WTC11 (cell line): ENCODE measurements around the gene GATAD2A. TPM values are rescaled to one million over a fixed set of nuclear protein-coding genes. Genes with fewer than 3 reads are reported as not detected.
A peak's percentile ranks its signal among the peaks of the same experiment; 100 is the strongest.

Experiments used
- AR ChIP-seq: fragments of 250-450 bp; sonication (Bioruptor Pico); IDR thresholded peaks from 2 replicates; pipeline ENCODE4 v1.9.0; 2021; ENCODE audit warnings: mild to moderate bottlenecking
- ATF1 ChIP-seq: sonication (generic); formaldehyde crosslinking; IDR thresholded peaks from 2 replicates; pipeline ENCODE4 v1.8.1; 2023; ENCODE audit warnings: mild to moderate bottlenecking, moderate library complexity, missing genetic modification reagents
- ATF2 ChIP-seq: sonication (generic); formaldehyde crosslinking; IDR thresholded peaks from 2 replicates; pipeline ENCODE4 v1.8.1; 2022; ENCODE audit warnings: low read depth, missing genetic modification reagents, borderline replicate concordance
- ATF3 ChIP-seq: sonication (generic); formaldehyde crosslinking; conservative IDR thresholded peaks from 2 replicates; pipeline ENCODE4 v1.8.1; 2022; ENCODE audit warnings: mild to moderate bottlenecking, missing genetic modification reagents
- CBFB ChIP-seq: sonication (generic); formaldehyde crosslinking; IDR thresholded peaks from 2 replicates; pipeline ENCODE4 v1.8.1; 2022; ENCODE audit warnings: mild to moderate bottlenecking, low read depth, missing genetic modification reagents
- CREM ChIP-seq: sonication (generic); formaldehyde crosslinking; IDR thresholded peaks from 2 replicates; pipeline ENCODE4 v1.8.1; 2022; ENCODE audit warnings: mild to moderate bottlenecking, missing genetic modification reagents, moderate library complexity
- CTCF ChIP-seq: fragments of 200-600 bp; IDR thresholded peaks from 2 replicates; pipeline ENCODE4 v1.8.0; 2022; ENCODE audit warnings: antibody characterized with exemption
- ETV6 ChIP-seq: sonication (generic); formaldehyde crosslinking; IDR thresholded peaks from 2 replicates; pipeline ENCODE4 v1.8.1; 2022; ENCODE audit warnings: mild to moderate bottlenecking, missing genetic modification reagents
- FOXK1 ChIP-seq: sonication (generic); formaldehyde crosslinking; IDR thresholded peaks from 2 replicates; pipeline ENCODE4 v1.8.0; 2022; ENCODE audit warnings: mild to moderate bottlenecking, moderate library complexity, missing genetic modification reagents
- GABPB1 ChIP-seq: sonication (generic); formaldehyde crosslinking; IDR thresholded peaks from 2 replicates; pipeline ENCODE4 v1.8.1; 2023; ENCODE audit warnings: mild to moderate bottlenecking, missing genetic modification reagents
- IRF2 ChIP-seq: sonication (generic); formaldehyde crosslinking; IDR thresholded peaks from 2 replicates; pipeline ENCODE4 v1.8.0; 2022; ENCODE audit warnings: low read depth, missing genetic modification reagents, borderline replicate concordance
- KAT7 ChIP-seq: sonication (generic); formaldehyde crosslinking; IDR thresholded peaks from 2 replicates; pipeline ENCODE4 v1.8.1; 2023; ENCODE audit warnings: missing genetic modification reagents, mild to moderate bottlenecking, borderline replicate concordance
- MAX ChIP-seq: sonication (generic); formaldehyde crosslinking; IDR thresholded peaks from 2 replicates; pipeline ENCODE4 v1.8.0; 2022; ENCODE audit warnings: mild to moderate bottlenecking, missing genetic modification reagents
- MLX ChIP-seq: sonication (generic); formaldehyde crosslinking; IDR thresholded peaks from 2 replicates; pipeline ENCODE4 v1.8.1; 2023; ENCODE audit warnings: mild to moderate bottlenecking, missing genetic modification reagents, moderate library complexity
- NFATC4 ChIP-seq: fragments of 250-450 bp; sonication (Bioruptor Pico); IDR thresholded peaks from 2 replicates; pipeline ENCODE4 v1.9.0; 2021; ENCODE audit warnings: mild to moderate bottlenecking
- NR3C1 ChIP-seq: sonication (generic); formaldehyde crosslinking; conservative IDR thresholded peaks from 2 replicates; pipeline ENCODE4 v1.8.1; 2023; ENCODE audit warnings: low read depth, mild to moderate bottlenecking, missing genetic modification reagents
- RELA ChIP-seq: sonication (generic); formaldehyde crosslinking; IDR thresholded peaks from 2 replicates; pipeline ENCODE4 v1.8.1; 2022; ENCODE audit warnings: missing genetic modification reagents, mild to moderate bottlenecking, borderline replicate concordance
- SMAD4 ChIP-seq: sonication (generic); formaldehyde crosslinking; IDR thresholded peaks from 2 replicates; pipeline ENCODE4 v1.8.0; 2022; ENCODE audit warnings: mild to moderate bottlenecking, missing genetic modification reagents
- SP1 ChIP-seq: sonication (generic); formaldehyde crosslinking; conservative IDR thresholded peaks from 2 replicates; pipeline ENCODE4 v1.8.1; 2022; ENCODE audit warnings: missing genetic modification reagents
- USF2 ChIP-seq: sonication (generic); formaldehyde crosslinking; IDR thresholded peaks from 2 replicates; pipeline ENCODE4 v1.8.1; 2023; ENCODE audit warnings: mild to moderate bottlenecking, missing genetic modification reagents, moderate library complexity
- ZNF281 ChIP-seq: sonication (generic); formaldehyde crosslinking; IDR thresholded peaks from 2 replicates; pipeline ENCODE4 v1.8.0; 2023; ENCODE audit warnings: mild to moderate bottlenecking, missing genetic modification reagents
- ZNF317 ChIP-seq: sonication (generic); formaldehyde crosslinking; IDR thresholded peaks from 2 replicates; pipeline ENCODE4 v1.8.1; 2023; ENCODE audit warnings: low read depth, mild to moderate bottlenecking, moderate library complexity, missing genetic modification reagents, borderline replicate concordance
- ZNF396 ChIP-seq: fragments of 250-450 bp; sonication (Bioruptor Pico); IDR thresholded peaks from 2 replicates; pipeline ENCODE4 v1.8.0; 2021; ENCODE audit warnings: mild to moderate bottlenecking, moderate library complexity, borderline replicate concordance
- ZNF512 ChIP-seq: sonication (generic); formaldehyde crosslinking; IDR thresholded peaks from 2 replicates; pipeline ENCODE4 v1.8.1; 2022; ENCODE audit warnings: missing genetic modification reagents, borderline replicate concordance
- total RNA-seq: library from RNA; stranded (reverse); gene quantifications from 3 replicates; pipeline ENCODE4 v1.2.3, GENCODE V29; 2021

The GATAD2A gene
- total RNA-seq, 1 experiment from 2014 or later = 209 TPM

GRCh38 chr19:19461671-19462622 is 56.5 kb downstream of the GATAD2A start (continued):
- TF ChIP-seq ZNF512 (CRISPR knock-in tag) = no peak
- TF ChIP-seq USF2 (CRISPR knock-in tag) = no peak
- no peak for TF ChIP-seq IRF2 (CRISPR knock-in tag)
- no peak for TF ChIP-seq CBFB (CRISPR knock-in tag)
- TF ChIP-seq CREM (CRISPR knock-in tag) = no peak
- TF ChIP-seq ATF2 (CRISPR knock-in tag) = no peak
- peak; percentile 98 for TF ChIP-seq ZNF281 (CRISPR knock-in tag)
- no peak for TF ChIP-seq FOXK1 (CRISPR knock-in tag)
- TF ChIP-seq MAX = 0 out of 2 replicates have a peak, but pooled peaks have one; percentile 46
- TF ChIP-seq AR (CRISPR knock-in tag) = no peak
- TF ChIP-seq GABPB1 (CRISPR knock-in tag) = no peak
- TF ChIP-seq RELA = no peak
- TF ChIP-seq SMAD4 = no peak
- no peak for TF ChIP-seq CTCF
- no peak for TF ChIP-seq ATF3 (CRISPR knock-in tag)
- 0 out of 2 replicates have a peak, but pooled peaks have one; percentile 22 for TF ChIP-seq ZNF317
- no peak for TF ChIP-seq KAT7
- TF ChIP-seq ATF1 (CRISPR knock-in tag) = no peak
- no peak for TF ChIP-seq NFATC4 (CRISPR knock-in tag)
- TF ChIP-seq MLX (CRISPR knock-in tag) = no peak
- TF ChIP-seq ZNF396 = no peak
- peak; percentile 55; the same call in 1 of the 2 replicates for TF ChIP-seq ETV6 (CRISPR knock-in tag)
- peak; percentile 93 for TF ChIP-seq SP1 (CRISPR knock-in tag)
- TF ChIP-seq NR3C1 (CRISPR knock-in tag) = no peak
- TF ChIP-seq, all 79 proteins: peak for 10
